Suprapubic skin (tissue), 4 donors: ENCODE measurements around the gene SLC22A23. TPM values are rescaled to one million over a fixed set of nuclear protein-coding genes. Genes with fewer than 3 reads are reported as not detected.

Experiments
- DNase-seq, 2 donors: peaks; one replicate each; pipeline ENCODE4 v3.0.0-alpha.2; 2019; ENCODE audit warnings: low spot score in 2 of 2
- H3K27ac ChIP-seq: fragments of 200-600 bp; sonication (generic); one replicate; pipeline ENCODE4 v1.5.1; 2019
- H3K27me3 ChIP-seq: fragments of 200-600 bp; sonication (generic); one replicate; pipeline ENCODE4 v1.5.1; 2019
- H3K36me3 ChIP-seq: fragments of 200-600 bp; sonication (generic); one replicate; pipeline ENCODE4 v1.5.1; 2019
- H3K4me1 ChIP-seq: fragments of 200-600 bp; sonication (generic); one replicate; pipeline ENCODE4 v1.5.1; 2019
- H3K4me3 ChIP-seq: fragments of 200-600 bp; sonication (generic); one replicate; pipeline ENCODE4 v1.5.1; 2019; ENCODE audit warnings: mild to moderate bottlenecking
- H3K9me3 ChIP-seq: fragments of 200-600 bp; sonication (generic); one replicate; pipeline ENCODE4 v1.5.1; 2019
- CTCF ChIP-seq, 2 donors: fragments of 200-600 bp in 1 of 2; fragments of 450-650 bp in 1 of 2; sonication (generic) in 1 of 2; IDR thresholded peaks; one replicate each; pipeline ENCODE4 v1.5.1; 2016 to 2019; ENCODE audit warnings: antibody characterized with exemption in 2 of 2, mild to moderate bottlenecking in 1 of 2, moderate library complexity in 1 of 2
- EP300 ChIP-seq: sonication (generic); formaldehyde crosslinking; IDR thresholded peaks from one replicate; pipeline ENCODE4 v1.6.1; 2017; ENCODE audit warnings: antibody characterized with exemption
- POLR2A ChIP-seq, 2 donors: fragments of 450-650 bp; IDR thresholded peaks; one replicate each; pipeline ENCODE4 v1.6.1; 2017; ENCODE audit warnings: antibody characterized with exemption in 2 of 2, mild to moderate bottlenecking in 2 of 2, moderate library complexity in 2 of 2
- POLR2AphosphoS5 ChIP-seq, 3 donors: sonication (generic); formaldehyde crosslinking; IDR thresholded peaks; one replicate each; pipeline ENCODE4 v1.6.1; 2017; ENCODE audit warnings: antibody characterized with exemption in 3 of 3
- WGBS: methylation state at CpG from one replicate; pipeline ENCODE4 v1.1.5; 2018; 5-methylcytosine and 5-hydroxymethylcytosine counted together
- total RNA-seq, 4 donors: library from RNA; depleted of rRNA; stranded (reverse); fragments of >200 nt; gene quantifications; one replicate each; pipeline ENCODE4 v1.1.0, GENCODE V29; 2016

The SLC22A23 gene
- total RNA-seq, 4 donors from 2014 or later: 38.2 to 59.8 (median 48.1) TPM

- H3K27ac ChIP-seq: peak within 1 kb of the TSS; percentile 82
- peak; percentile 97 for DNase-seq
- no peaks in the 10 kb centered on the region for H3K27me3 ChIP-seq
- peak within 1 kb of the TSS; percentile 96 for H3K4me3 ChIP-seq
- WGBS: 4% methylated on average over 5 of the region's 80 CpGs
- peaks cover 5% of the 10 kb centered on the region for H3K36me3 ChIP-seq
- H3K4me1 ChIP-seq: peaks cover 38% of the 10 kb centered on the region
- no peak for TF ChIP-seq POLR2A (IDR thresholded peaks at IDR 0.05)
- TF ChIP-seq CTCF (IDR thresholded peaks at IDR 0.05): no peak
- TF ChIP-seq POLR2AphosphoS5 (IDR thresholded peaks at IDR 0.05): peak in 1 of 3 donors; percentile 86
- no peaks in the 10 kb centered on the region for H3K9me3 ChIP-seq
These were observed 197.9 kb downstream of the SLC22A23 start, which contains the start of gene PSMG4 for GRCh38 chr6:3258720-3259490. Gene PSMG4 (plus strand): TSS chr6:3258947. CDS start chr6:3259023, 76 bp downstream.

GRCh38 chr6:3258201-3258600, 198.6 kb downstream of the SLC22A23 start:
- WGBS: 54% methylated on average over 12 of the region's 12 CpGs
- no peak for DNase-seq
- no peaks in the 10 kb centered on the region for H3K9me3 ChIP-seq
- H3K4me3 ChIP-seq: peak overlapping the region; percentile 96
- peak overlapping the region; percentile 82 for H3K27ac ChIP-seq
- H3K27me3 ChIP-seq: no peaks in the 10 kb centered on the region
- TF ChIP-seq CTCF (IDR thresholded peaks at IDR 0.05): no peak
- no peak for TF ChIP-seq EP300
- TF ChIP-seq POLR2A (IDR thresholded peaks at IDR 0.05): no peak
- TF ChIP-seq POLR2AphosphoS5 (IDR thresholded peaks at IDR 0.05): no peak
- peaks cover 38% of the 10 kb centered on the region for H3K4me1 ChIP-seq
- no peaks in the 10 kb centered on the region for H3K36me3 ChIP-seq

GRCh38 chr6:3253597-3253961, 203.3 kb downstream of the SLC22A23 start:
- peaks cover 25% of the 10 kb centered on the region for H3K4me1 ChIP-seq
- H3K36me3 ChIP-seq: no peaks in the 10 kb centered on the region
- H3K9me3 ChIP-seq: no peaks in the 10 kb centered on the region
- H3K27me3 ChIP-seq: no peaks in the 10 kb centered on the region
- WGBS: 95% methylated on average over 24 of the region's 40 CpGs
- DNase-seq: no peak
- H3K27ac ChIP-seq: no peak overlapping the region
- no peak overlapping the region for H3K4me3 ChIP-seq
- TF ChIP-seq CTCF (IDR thresholded peaks at IDR 0.05): no peak
- TF ChIP-seq POLR2A (IDR thresholded peaks at IDR 0.05): no peak
- no peak for TF ChIP-seq POLR2AphosphoS5 (IDR thresholded peaks at IDR 0.05)
- no peak for TF ChIP-seq EP300

GRCh38 chr6:3252861-3253596, 203.8 kb downstream of the SLC22A23 start:
- Histone ChIP-seq H3K4me1 (peaks cover 25% of the 10 kb centered on the region), H3K36me3 (no peaks in the 10 kb centered on the region), H3K27ac (no peak overlapping the region), H3K27me3 (no peaks in the 10 kb centered on the region), H3K4me3 (no peak overlapping the region), H3K9me3 (no peaks in the 10 kb centered on the region)
- DNase-seq: no peak
- 92% methylated on average over 17 of the region's 22 CpGs for WGBS
- TF ChIP-seq POLR2A (IDR thresholded peaks at IDR 0.05) (no peak), POLR2AphosphoS5 (IDR thresholded peaks at IDR 0.05) (no peak), CTCF (IDR thresholded peaks at IDR 0.05) (no peak), EP300 (no peak)

GRCh38 chr6:3252369-3252768, 204.5 kb downstream of the SLC22A23 start:
- Histone ChIP-seq H3K36me3 (no peaks in the 10 kb centered on the region), H3K9me3 (no peaks in the 10 kb centered on the region), H3K27ac (no peak overlapping the region), H3K4me1 (peaks cover 31% of the 10 kb centered on the region), H3K4me3 (no peak overlapping the region), H3K27me3 (no peaks in the 10 kb centered on the region)
- 79% methylated on average over 10 of the region's 10 CpGs for WGBS
- no peak for DNase-seq
- TF ChIP-seq EP300: no peak
- no peak for TF ChIP-seq CTCF (IDR thresholded peaks at IDR 0.05)
- no peak for TF ChIP-seq POLR2AphosphoS5 (IDR thresholded peaks at IDR 0.05)
